NCI-H82 treated with DMSO at 0.1 percent for 48 hours (cell line): ENCODE results near the gene RBMS3.
"Not testable (repeated sequence)": the region's sequence is repeated elsewhere in the genome, so short reads cannot be mapped to it uniquely, and the experiment has no call there.

Experiments
- DNase-seq: peaks from one replicate; lab custom pipeline; 2025; ENCODE audit not compliant: unreplicated experiment; lab: John Stamatoyannopoulos, UW

The RBMS3 gene

DNA sequence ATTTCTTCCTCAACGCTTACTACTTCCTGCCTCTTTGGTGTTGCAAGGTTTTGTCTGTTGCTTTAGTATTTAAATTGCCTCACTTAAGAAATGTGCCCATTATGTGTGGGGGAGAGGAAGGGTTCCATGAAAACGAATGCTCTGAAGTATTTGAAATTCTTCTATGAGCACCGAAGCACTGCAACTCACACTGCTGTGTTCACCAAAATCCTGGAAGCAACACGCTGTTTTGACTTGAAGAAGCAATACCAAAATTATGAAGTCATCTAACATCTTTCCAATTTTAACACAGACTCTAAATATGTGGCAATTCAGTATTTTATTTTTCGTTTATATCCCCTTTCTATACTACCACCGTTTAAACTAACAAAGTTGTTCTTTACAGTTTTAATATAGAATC is 101.5 kb downstream of the RBMS3 start:
- DNase-seq: no peak

DNA sequence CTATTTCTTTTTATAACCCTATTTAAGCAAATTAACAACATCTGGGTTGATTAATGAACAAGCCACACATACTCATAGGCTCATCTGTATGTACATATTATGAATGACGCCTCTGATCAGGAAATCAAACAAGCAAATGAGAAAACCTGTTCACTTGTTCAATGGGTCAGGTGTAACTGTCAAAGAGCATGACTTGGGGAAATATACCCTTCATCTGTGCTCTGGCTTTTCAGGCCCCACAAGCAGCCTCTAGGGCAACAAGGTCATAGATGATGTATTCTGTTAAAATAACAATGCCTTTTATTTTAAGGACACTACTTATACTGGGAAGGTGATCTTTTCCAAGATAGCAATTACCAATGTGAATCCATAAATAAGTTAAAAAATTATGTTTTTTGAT is 102.0 kb downstream of the RBMS3 start:
- DNase-seq: no peak

DNA sequence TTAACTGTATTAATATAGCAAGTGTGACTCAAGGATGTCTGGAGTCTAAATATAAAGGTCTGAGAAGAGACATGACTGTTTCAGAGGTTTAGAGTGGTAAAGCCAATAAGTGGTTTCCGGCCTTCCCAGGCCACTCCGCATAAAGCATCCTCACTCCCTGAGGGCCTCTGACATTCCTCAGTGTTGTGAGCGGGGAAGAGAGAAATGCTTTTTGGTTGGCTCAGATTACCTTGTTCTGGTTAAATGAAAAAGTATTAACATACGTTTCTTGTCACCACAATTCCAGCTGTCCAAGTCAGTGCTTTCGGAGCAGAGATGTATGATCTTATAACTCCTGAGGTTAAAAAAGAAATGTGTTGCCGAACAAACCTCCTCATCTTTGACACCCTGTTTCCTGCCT is 103.8 kb downstream of the RBMS3 start:
- DNase-seq: no peak

GRCh38 chr3:29385046-29385830 is 104.4 kb downstream of the RBMS3 start:
- peak; percentile 44 for DNase-seq

DNA sequence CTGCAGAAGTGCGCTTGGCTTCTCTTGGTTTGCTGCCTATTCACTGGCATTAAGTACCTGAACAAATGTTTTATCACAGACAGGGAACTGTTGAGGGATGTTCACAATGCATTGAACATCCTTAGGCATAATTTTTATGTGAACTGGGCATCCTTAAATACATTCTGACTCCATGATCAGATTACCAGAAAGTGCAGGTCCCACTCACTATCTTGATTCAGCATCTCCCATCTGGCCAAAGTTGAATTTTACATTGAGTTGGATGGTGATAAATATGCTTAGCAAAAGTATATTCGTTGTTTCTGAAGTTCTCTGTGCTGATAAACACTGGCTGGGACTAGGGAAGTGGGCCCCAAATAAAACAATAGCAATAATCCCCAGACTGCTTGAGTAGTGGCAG is 108.5 kb downstream of the RBMS3 start:
- DNase-seq: no peak

DNA sequence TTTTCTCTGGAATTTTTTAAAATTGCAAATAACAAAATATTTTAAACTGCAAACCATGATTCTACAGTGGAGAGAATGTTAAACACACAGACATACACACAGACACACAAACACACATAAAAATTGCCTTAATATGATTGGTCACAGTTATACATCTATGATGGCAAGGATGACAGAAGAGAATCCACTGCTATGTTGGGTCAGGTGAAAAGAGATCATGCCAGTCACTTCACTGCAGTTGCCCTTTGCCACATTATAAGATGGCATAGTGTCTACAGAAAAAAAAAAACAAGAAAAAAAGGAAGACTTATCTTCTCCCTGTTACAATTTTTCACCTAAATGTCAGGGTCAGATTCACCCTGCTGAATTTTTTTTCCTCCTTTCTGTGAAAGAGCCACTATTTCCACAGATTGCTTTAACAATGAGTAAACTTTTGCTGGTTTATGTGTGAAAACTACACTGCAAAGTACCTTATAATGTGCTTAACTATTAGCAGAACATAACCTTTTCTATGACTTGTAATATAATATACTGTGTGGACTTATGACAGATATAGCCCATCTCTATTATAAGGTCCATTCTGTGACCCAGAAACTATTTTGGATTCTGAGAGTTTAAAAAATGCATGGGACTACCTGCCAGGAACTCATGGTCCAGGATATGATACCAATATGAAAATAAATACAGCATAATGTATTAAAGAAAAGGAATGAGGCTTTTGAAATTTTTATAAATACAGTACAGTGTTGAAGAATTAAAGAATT is 111.9 kb downstream of the RBMS3 start:
- DNase-seq: no peak

DNA sequence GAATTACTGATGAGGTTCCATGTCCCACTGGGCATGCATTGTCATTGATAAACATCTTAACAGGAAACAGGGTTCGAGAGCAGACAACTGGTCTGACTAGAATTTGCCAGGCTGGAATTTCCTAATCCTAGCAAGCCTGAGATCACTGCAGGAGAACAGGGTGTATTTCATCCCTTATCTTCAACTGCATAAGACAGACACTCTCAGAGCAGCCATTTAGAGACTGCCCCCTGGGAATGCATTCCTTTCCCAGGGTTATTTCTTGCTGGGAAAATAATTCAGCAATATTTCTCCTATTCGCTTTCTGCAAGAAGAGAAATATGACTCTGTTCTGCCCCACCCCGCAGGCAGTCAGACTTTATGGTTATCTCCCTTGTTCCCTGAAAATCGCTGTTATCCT is 113.1 kb downstream of the RBMS3 start:
- not testable (repeated sequence) for DNase-seq

DNA sequence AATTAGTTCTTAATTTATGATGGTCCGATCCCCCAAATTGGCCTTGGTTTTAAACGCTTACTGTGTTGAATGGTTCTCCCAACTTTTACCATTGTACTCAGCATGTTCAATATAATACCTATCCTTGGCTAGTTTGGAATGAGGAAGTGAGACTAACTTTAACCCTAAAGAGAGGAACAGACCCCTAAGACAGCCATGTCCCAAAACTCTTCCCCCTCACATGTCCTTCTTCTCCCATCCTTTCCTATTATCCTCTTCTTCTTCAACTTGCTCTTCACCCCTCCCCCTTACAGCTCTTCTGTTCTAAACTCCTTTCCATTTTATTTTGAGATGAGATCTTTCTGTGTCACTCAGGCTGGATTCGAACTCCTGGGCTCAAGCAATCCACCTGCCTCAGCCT is 116.5 kb downstream of the RBMS3 start:
- no peak for DNase-seq

DNA sequence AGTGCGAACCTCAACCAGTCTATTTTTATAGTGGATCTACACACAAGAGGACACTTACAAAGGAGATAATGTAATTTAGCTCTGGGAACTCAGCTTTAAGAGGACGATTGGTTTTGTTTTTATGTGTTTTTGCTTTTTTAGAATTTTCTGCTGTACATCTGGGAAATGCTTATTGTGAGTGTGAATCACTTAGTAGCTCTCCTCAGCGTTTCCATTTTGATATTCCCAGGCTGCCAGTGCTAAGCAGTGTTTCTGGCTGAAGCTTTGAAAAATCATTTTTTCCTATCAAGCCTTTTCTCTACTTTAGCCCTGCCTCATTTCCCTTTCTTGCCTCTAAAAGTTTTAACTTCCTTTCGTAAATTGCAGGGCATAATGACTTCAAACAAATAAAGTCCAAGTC is 117.9 kb downstream of the RBMS3 start:
- DNase-seq: no peak

GRCh38 chr3:29406291-29406832 is 125.5 kb downstream of the RBMS3 start:
- DNase-seq: no peak

GRCh38 chr3:29408676-29409075 is 127.8 kb downstream of the RBMS3 start:
- no peak for DNase-seq

DNA sequence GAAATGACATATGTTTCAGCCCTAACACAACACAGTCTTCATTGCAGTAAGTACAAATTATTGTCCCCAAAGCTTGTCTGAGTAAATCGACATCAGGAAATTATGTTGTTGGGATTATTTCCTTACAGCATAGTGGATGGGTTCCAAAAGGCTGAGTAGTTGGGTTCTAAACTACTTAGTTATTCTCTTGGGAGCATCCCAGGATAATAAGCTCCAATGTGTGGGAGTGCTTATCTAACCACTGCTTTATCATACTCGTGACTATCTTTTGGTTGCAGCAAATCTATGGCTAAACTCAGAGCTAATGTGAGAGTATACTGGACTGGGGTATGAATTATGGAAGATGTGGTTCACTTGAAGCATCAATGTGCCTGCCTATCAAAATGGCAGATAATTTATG is 128.5 kb downstream of the RBMS3 start:
- DNase-seq: no peak

DNA sequence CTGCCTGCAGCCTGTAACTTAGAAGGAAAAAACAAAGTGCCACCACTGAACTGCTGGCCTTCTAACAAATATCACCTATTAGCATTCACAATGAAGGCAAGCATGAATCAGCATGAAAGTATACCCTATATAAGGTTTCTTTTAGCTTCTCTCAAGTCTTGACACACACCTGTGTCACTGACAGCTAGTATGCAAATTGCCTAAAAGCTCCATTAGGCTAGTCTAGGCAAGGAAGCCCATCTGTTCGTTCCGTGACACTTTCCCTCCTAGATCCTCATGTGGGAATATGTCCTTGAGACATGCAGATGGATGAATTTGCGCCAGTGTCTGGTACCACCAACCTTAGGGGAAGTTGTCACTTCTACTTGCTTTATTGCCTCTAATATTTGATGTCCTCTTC is 129.3 kb downstream of the RBMS3 start:
- no peak for DNase-seq

DNA sequence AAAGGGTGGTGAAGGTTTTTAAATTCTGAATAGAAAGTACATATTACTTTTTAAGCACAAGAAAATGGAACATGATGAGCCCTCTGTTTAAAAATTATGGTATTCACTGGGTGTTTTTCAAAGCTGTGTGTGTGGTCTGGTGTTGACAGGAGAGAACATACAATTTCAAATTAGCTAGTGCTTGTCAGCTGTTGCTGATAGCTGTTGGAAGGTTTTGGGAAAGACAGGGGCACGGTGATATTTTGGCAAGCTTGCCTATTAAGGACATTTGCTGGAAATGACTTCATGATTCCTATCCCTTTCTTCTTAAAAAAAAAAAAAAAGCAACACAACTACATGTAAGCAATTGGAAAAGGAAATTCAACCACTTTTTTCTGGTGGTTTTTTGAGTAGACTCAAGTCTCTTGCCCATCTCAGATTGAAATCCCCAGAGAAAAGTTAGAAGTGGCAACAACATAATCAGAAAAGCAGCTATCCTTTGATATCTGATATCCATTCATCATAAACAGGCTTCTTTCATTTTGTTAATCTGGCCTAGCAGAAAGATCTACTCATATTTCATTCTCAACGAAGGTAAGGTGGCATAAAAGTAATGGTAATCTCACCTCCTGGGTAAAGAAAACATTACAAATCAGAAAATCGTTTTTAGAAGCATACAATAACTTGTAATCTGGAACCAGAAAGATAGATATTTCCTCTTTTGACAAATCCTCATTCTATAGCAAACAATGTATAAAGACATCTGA is 130.0 kb downstream of the RBMS3 start:
- DNase-seq: no peak

DNA sequence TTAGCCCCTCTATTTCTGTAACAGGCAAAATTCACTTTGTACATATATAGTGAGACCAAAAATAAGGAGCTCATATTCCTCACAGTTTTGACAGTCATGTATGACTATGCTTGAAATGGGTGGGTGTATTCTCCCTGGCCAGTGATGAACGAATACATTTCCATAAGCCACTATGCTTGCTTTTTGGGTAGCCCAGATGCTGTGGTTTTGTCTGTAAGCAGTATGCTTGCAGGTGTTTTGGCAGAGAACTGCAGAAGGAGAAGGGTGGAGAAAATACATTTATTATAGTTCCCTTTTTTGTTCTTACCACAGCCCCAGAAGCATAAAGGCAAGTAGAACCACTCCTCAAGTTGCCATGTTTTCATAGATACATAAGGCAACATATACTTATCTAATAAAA is 131.2 kb downstream of the RBMS3 start:
- DNase-seq: no peak

- no peak for DNase-seq
Measured at GRCh38 chr3:29414468-29415224, 133.8 kb downstream of the RBMS3 start.

DNA sequence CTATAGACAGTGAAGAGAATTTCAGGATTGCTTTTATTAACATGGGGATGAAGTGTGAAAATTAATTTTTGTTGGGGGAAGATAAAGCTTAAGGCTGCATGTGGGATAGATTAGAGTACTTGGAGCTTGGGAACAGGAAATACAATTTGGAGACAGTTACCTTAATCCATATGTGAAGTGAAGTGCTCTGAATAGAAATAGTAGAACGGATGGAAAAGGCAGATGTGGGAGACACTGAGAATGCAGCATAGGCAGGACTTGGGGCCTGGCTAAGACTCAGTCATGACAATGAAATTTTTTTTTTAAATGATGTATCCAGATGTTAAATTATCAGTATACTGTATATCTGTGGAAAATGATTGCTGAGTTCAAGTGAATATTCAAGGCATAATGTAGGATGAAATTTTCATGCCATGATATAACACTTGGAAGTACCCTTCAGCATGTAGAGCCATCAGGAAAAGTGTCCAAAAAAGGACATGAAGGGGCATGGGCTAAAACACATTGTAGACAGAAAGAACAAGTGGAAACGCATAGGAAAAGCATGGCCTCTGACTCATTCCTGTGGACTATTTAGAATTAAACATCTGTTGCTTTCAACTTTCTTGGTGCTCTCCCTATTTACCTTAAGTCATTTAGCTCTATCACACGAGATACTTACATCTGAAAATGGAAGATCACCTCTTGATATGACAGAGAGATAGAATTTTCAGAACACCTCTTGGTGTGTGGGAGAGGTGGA is 134.8 kb downstream of the RBMS3 start:
- DNase-seq: no peak

DNA sequence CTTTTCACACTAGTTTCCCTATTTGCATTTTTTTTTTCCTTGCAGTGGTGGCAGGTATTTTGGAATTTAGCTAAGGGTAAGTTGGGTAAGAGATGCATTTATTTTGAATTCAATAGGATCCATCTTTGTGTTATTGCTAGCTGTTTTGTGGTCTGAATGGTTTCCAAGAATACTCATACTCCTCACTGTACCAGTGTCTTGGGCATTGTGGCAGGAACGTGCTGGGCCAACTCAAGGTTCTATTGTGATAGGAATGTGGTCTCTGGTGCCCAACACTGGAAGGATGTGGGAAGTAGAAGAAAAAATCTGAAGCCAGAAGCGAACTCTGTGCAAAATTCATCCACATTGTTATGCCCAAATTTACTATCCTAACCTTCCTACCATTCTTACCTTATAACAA is 135.6 kb downstream of the RBMS3 start:
- DNase-seq: no peak

DNA sequence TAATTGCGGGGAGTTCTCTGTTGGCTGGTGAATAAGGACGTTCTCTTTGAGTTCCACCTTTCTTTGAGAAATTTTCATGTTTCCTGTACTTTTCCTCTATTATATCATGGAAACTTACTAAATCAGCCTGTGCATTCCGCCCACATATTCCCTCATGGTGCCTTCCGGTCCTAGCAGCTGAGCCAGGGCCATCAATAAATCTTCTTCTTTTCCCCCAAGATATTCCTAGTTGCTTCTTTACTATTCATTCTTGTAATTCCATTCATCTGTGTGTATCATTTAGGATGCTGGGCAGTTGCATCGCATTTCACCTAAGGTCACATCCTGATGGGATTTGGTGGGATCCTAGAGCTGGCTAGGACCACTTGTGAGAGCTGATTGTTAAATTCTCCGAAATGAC is 139.2 kb downstream of the RBMS3 start:
- no peak for DNase-seq
